ENCODE data around the gene SOX4.

GRCh38 chr6:21555197-21555596 lies 38.4 kb upstream of the SOX4 start:
- TF ChIP-seq, protein P1, sequence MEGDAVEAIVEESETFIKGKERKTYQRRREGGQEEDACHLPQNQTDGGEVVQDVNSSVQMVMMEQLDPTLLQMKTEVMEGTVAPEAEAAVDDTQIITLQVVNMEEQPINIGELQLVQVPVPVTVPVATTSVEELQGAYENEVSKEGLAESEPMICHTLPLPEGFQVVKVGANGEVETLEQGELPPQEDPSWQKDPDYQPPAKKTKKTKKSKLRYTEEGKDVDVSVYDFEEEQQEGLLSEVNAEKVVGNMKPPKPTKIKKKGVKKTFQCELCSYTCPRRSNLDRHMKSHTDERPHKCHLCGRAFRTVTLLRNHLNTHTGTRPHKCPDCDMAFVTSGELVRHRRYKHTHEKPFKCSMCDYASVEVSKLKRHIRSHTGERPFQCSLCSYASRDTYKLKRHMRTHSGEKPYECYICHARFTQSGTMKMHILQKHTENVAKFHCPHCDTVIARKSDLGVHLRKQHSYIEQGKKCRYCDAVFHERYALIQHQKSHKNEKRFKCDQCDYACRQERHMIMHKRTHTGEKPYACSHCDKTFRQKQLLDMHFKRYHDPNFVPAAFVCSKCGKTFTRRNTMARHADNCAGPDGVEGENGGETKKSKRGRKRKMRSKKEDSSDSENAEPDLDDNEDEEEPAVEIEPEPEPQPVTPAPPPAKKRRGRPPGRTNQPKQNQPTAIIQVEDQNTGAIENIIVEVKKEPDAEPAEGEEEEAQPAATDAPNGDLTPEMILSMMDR (IDR thresholded peaks at IDR 0.05), result no peak
- TF ChIP-seq POLR2A (IDR thresholded peaks at IDR 0.05) (no peak), EP300 (IDR thresholded peaks at IDR 0.05) (no peak)

Measured in ovary (tissue), 3 donors.